GM21515 (cell line): ENCODE data around the gene PPP2R3A.

Experiments
- ATAC-seq: cut with Tn5 transposase; IDR thresholded peaks from one replicate; pipeline ENCODE4 v1.9.1; 2021; ENCODE audit not compliant: unreplicated experiment

Gene PPP2R3A

GRCh38 chr3:136021803-136022202, 56.3 kb downstream of the PPP2R3A start:
- ATAC-seq: no peak

- ATAC-seq: no peak
These were observed 57.2 kb downstream of the PPP2R3A start for GRCh38 chr3:136022529-136023263.

GRCh38 chr3:136023264-136023978, 57.9 kb downstream of the PPP2R3A start:
- no peak for ATAC-seq

- ATAC-seq: no peak
These were observed 70.8 kb downstream of the PPP2R3A start for GRCh38 chr3:136036306-136036705.

GRCh38 chr3:136038668-136039067, 73.1 kb downstream of the PPP2R3A start:
- no peak for ATAC-seq

GRCh38 chr3:136042608-136043221, 77.2 kb downstream of the PPP2R3A start:
- ATAC-seq: no peak

GRCh38 chr3:136044980-136045745, 79.6 kb downstream of the PPP2R3A start:
- ATAC-seq: no peak

GRCh38 chr3:136048068-136048467, 82.5 kb downstream of the PPP2R3A start:
- ATAC-seq: no peak

- ATAC-seq: no peak
These were observed 84.7 kb downstream of the PPP2R3A start for GRCh38 chr3:136050250-136050649.

GRCh38 chr3:136055491-136055890, 90.0 kb downstream of the PPP2R3A start:
- no peak for ATAC-seq

GRCh38 chr3:136067211-136067610, 101.7 kb downstream of the PPP2R3A start:
- no peak for ATAC-seq

- no peak for ATAC-seq
These were observed 103.2 kb downstream of the PPP2R3A start for GRCh38 chr3:136068708-136069107.

GRCh38 chr3:136069933-136070332, 104.4 kb downstream of the PPP2R3A start:
- no peak for ATAC-seq

GRCh38 chr3:136070334-136070733, 104.8 kb downstream of the PPP2R3A start:
- ATAC-seq: no peak

GRCh38 chr3:136070953-136071949, 105.7 kb downstream of the PPP2R3A start:
- no peak for ATAC-seq

GRCh38 chr3:136074546-136075170, 109.1 kb downstream of the PPP2R3A start:
- no peak for ATAC-seq

- peak; percentile 68 for ATAC-seq
These were observed 109.8 kb downstream of the PPP2R3A start for GRCh38 chr3:136075218-136075808.

GRCh38 chr3:136075811-136076210, 110.3 kb downstream of the PPP2R3A start:
- no peak for ATAC-seq
